ENCODE results near the gene SLC27A1. TPM values are rescaled to one million over a fixed set of nuclear protein-coding genes. Genes with fewer than 3 reads are reported as not detected.

The SLC27A1 gene
- total RNA-seq, 6 experiments from 2014 or later, result 11.5 to 14.9 (median 13.6) TPM

DNA sequence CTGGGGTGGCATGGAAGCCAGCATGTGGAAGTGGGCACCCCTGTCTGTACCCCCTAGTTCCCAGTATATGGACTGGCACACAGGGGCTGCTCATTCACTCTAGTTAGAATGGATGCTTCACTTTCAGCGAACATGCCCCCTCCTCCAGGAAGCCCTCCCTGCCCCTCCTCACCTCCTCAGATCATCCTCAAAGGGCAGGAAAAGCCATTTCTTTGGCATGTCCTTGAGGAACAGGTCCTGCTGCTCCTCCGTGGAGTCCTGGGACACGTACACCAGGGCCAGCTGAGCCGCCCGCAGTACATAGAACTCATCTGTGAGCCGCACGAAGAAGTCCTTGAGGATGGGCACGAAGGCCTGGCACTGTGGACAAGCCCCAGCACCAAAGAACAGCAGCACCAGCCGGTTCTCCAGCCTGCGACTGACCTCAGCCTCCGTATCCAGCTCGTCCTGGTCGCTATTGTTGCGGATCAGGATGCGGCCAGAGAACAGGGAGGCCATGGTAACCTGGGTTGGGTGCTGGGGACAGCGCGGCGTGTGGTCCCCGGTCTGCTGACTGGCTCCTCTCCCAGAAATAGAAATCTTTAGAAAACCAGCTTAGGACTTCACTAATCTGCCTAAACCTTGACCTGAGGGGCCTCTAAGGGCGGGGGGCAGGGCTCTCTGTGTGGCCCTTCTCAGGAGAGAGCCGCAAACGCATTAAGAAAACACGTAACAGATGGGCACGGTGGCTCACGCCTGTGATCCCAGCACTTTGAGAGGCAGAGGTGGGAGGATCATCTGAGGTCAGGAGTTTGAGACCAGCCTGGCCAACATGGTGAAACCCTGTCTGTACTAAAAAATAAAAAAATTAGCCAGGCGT is 9.7 kb upstream of the SLC27A1 start, which contains the start of gene NXNL1:
Gene NXNL1, minus strand, starts transcription at position 555 of the 859 bp plus-strand sequence. Its CDS starts 57 bp downstream, at position 498.
- TF ChIP-seq, protein P1, sequence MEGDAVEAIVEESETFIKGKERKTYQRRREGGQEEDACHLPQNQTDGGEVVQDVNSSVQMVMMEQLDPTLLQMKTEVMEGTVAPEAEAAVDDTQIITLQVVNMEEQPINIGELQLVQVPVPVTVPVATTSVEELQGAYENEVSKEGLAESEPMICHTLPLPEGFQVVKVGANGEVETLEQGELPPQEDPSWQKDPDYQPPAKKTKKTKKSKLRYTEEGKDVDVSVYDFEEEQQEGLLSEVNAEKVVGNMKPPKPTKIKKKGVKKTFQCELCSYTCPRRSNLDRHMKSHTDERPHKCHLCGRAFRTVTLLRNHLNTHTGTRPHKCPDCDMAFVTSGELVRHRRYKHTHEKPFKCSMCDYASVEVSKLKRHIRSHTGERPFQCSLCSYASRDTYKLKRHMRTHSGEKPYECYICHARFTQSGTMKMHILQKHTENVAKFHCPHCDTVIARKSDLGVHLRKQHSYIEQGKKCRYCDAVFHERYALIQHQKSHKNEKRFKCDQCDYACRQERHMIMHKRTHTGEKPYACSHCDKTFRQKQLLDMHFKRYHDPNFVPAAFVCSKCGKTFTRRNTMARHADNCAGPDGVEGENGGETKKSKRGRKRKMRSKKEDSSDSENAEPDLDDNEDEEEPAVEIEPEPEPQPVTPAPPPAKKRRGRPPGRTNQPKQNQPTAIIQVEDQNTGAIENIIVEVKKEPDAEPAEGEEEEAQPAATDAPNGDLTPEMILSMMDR (IDR thresholded peaks at IDR 0.05), result no peak
- no peak for DNase-seq
- Mint-ChIP-seq H3K36me3 (ENCODE audit: low read depth) (no peaks in the 10 kb centered on the region), H3K27me3 (ENCODE audit: insufficient read depth) (peaks cover 13% of the 10 kb centered on the region), H3K4me1 (ENCODE audit: low read depth) (no peaks in the 10 kb centered on the region), H3K9me3 (no peaks in the 10 kb centered on the region), H3K4me3 (no peak within 1 kb of the TSS), H3K27ac (no peak within 1 kb of the TSS)

DNA sequence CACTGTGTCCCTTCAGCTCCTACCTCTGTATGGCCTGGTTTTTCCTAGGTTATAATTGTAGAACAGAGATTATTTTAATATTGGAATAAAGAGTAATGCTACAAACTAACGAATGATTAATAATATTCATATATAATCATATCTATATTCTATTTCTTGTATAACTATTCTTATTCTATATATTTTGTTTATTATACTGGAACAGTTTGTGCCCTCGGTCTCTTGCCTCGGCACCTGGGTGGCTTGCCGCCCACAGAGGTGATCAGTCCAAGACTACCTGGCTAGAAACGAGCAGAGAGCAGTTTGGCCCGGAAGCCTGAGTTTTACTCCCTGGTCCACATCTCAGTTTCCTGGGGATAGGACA is 3.9 kb upstream of the SLC27A1 start:
- Mint-ChIP-seq H3K27ac (no peak overlapping the region), H3K4me1 (ENCODE audit: low read depth) (peaks cover 25% of the 10 kb centered on the region), H3K9me3 (no peaks in the 10 kb centered on the region), H3K27me3 (ENCODE audit: insufficient read depth) (peaks cover 6% of the 10 kb centered on the region), H3K4me3 (no peak overlapping the region), H3K36me3 (ENCODE audit: low read depth) (no peaks in the 10 kb centered on the region)
- no peak for DNase-seq
- TF ChIP-seq, protein P1 (IDR thresholded peaks at IDR 0.05), result no peak; the same call in none of the 2 replicates

DNA sequence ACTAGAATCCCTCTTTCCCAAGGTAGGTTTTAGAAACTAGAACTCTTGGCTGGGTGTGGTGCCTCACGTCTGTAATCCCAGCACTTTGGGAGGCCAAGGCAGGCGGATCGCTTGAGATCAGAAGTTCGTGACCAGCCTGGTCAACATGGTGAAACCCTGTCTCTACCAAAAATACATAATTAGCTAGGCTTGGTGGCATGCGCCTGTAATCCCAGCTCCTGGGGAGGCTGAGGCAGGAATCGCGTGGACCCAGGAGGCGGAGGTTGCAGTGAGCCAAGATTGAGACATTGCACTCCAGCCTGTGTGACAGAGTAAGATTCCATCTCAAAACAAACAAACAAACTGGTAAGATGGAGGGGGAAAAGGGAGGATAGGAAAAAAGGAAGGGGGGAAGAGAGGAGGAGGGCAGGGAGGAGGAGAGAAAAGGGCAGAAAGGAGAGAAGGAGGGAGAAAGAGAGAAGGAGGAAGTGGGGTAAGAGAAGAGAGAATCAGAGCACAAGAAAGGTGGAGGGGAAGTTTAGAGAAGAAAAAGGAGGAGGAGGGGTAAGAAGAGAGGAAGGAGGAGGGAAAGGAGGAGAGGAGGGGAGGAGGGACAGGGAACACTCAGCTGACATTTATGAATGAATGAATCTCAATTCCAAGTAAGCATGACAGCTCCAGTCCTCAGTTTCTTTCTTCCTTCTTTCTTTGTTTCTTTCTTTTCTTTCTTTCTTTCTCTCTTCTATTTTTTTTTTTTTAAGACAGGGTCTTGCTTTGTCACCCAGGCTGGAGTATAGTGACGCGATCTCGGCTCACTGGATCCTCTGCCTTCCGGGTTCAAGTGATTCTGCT is 2.6 kb upstream of the SLC27A1 start:
- Mint-ChIP-seq H3K9me3 (no peaks in the 10 kb centered on the region), H3K27me3 (ENCODE audit: insufficient read depth) (no peaks in the 10 kb centered on the region; the same call in 1 of the 2 replicates), H3K4me1 (ENCODE audit: low read depth) (peaks cover 30% of the 10 kb centered on the region), H3K27ac (peak overlapping the region; percentile 14; the same call in 1 of the 2 replicates), H3K36me3 (ENCODE audit: low read depth) (no peaks in the 10 kb centered on the region), H3K4me3 (no peak overlapping the region)
- no peak for DNase-seq
- TF ChIP-seq, protein P1 (IDR thresholded peaks at IDR 0.05), result no peak

DNA sequence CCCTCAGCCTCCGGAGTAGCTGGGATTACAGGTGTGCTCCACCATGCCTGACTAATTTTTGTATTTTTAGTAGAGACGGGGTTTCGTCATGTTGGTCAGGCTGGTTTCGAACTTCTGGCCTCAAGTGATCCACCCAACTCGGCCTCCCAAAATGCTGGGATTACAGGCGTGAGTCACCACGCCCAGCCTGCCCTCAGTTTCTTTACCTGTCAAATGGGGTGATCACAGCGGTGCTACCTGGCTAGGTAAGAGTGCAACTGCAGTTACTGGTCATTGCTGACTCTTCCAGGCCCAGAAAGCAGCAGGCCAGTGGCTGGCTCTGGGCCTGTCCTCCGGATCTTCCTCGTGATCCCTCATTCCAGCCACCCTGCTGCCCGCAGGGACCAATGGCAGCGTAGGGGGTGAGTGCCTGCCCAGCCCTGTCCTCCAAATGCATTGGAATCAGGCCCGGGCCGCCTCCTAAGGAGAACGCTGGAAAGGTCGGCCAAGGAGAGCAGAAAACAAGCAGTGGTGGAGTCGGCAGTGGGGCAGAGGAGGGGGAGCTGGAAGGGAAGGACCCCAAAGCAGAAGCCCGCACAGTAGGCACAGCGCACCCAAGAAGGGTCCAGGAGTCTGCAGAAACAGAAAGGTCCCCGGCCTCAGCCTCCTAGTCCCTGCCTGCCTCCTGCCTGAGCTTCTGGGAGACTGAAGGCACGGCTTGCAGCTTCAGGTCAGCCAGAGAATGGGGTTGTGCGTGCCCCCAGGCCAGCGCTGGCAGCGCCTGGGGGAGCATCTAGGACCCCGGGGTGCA is 1.8 kb upstream of the SLC27A1 start:
- peaks cover 38% of the 10 kb centered on the region for H3K4me1 Mint-ChIP-seq (ENCODE audit: low read depth)
- no peaks in the 10 kb centered on the region; the same call in 1 of the 2 replicates for H3K27me3 Mint-ChIP-seq (ENCODE audit: insufficient read depth)
- peak overlapping the region; percentile 97 for H3K4me3 Mint-ChIP-seq
- no peaks in the 10 kb centered on the region for H3K9me3 Mint-ChIP-seq
- peak overlapping the region; percentile 93 for H3K27ac Mint-ChIP-seq
- DNase-seq, result no peak
- no peaks in the 10 kb centered on the region for H3K36me3 Mint-ChIP-seq (ENCODE audit: low read depth)
- TF ChIP-seq, protein P1 (IDR thresholded peaks at IDR 0.05), result no peak

DNA sequence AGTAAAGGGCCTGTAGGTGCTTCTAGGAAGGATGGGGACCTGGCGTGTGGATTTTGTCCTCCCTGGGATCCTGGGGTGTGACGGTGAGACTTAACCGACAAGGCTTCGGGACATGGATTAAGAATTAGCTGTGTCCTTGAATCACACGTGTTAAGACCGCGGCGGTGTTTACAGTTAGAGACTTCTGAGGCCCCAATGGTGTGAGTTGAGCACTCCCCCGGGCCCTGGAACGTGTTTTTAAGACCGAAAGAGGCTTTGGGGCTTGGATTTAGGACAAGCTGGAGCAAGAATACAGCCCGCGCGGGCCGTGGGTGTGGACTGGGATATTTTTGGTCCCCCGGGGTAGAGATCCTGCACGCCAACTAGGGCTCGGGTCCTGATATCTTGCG is 1.2 kb upstream of the SLC27A1 start:
- Mint-ChIP-seq H3K4me3 (peak overlapping the region; percentile 97), H3K9me3 (no peaks in the 10 kb centered on the region), H3K36me3 (ENCODE audit: low read depth) (no peaks in the 10 kb centered on the region), H3K4me1 (ENCODE audit: low read depth) (peaks cover 43% of the 10 kb centered on the region), H3K27ac (peak overlapping the region; percentile 93), H3K27me3 (ENCODE audit: insufficient read depth) (no peaks in the 10 kb centered on the region; the same call in 1 of the 2 replicates)
- TF ChIP-seq, protein P1 (IDR thresholded peaks at IDR 0.05), result no peak
- DNase-seq, result no peak

All from HFFc6 (cell line).